Measurements from ENCODE around the gene ZNG1F. TPM values are rescaled to one million over a fixed set of nuclear protein-coding genes. Genes with fewer than 3 reads are reported as not detected.
"Not testable (repeated sequence)": the region's sequence is repeated elsewhere in the genome, so short reads cannot be mapped to it uniquely, and the experiment has no call there.

Gene ZNG1F
- total RNA-seq, 2 donors from 2014 or later: 8.2 to 15.2 TPM

- not testable (repeated sequence) for H3K27me3 Mint-ChIP-seq (ENCODE audit: low read depth); H3K4me3 Mint-ChIP-seq; H3K36me3 Mint-ChIP-seq (ENCODE audit: insufficient read depth in 2 of 2); H3K27ac Mint-ChIP-seq; H3K4me1 Mint-ChIP-seq (ENCODE audit: low read depth); ATAC-seq (replicated peaks in 1 of 2); DNase-seq; H3K9me3 Mint-ChIP-seq
These were observed 78.2 kb downstream of the ZNG1F start for GRCh38 chr9:41110913-41111312.

GRCh38 chr9:41109253-41109652 lies 79.9 kb downstream of the ZNG1F start:
- H3K4me1 Mint-ChIP-seq (ENCODE audit: low read depth); H3K27ac Mint-ChIP-seq; H3K9me3 Mint-ChIP-seq; H3K4me3 Mint-ChIP-seq; H3K36me3 Mint-ChIP-seq (ENCODE audit: insufficient read depth in 2 of 2); H3K27me3 Mint-ChIP-seq (ENCODE audit: low read depth); DNase-seq: not testable (repeated sequence)
- ATAC-seq (replicated peaks in 1 of 2): peak; percentile 33 to 61

- H3K4me3 Mint-ChIP-seq, DNase-seq: not testable (repeated sequence)
- peak in 1 of 2 donors; percentile 39 for ATAC-seq (replicated peaks in 1 of 2)
These were observed 80.3 kb downstream of the ZNG1F start for GRCh38 chr9:41108816-41109215.

GRCh38 chr9:41106472-41107116 lies 82.5 kb downstream of the ZNG1F start:
- H3K9me3 Mint-ChIP-seq; H3K4me3 Mint-ChIP-seq; H3K4me1 Mint-ChIP-seq (ENCODE audit: low read depth); H3K27me3 Mint-ChIP-seq (ENCODE audit: low read depth); H3K27ac Mint-ChIP-seq; DNase-seq; H3K36me3 Mint-ChIP-seq (ENCODE audit: insufficient read depth in 2 of 2); ATAC-seq (replicated peaks in 1 of 2): not testable (repeated sequence)

More at GRCh38 chr9:41108816-41109215, 80.3 kb downstream of the ZNG1F start:
- not testable (repeated sequence) for H3K4me1 Mint-ChIP-seq (ENCODE audit: low read depth); H3K27ac Mint-ChIP-seq; H3K27me3 Mint-ChIP-seq (ENCODE audit: low read depth); H3K36me3 Mint-ChIP-seq (ENCODE audit: insufficient read depth in 2 of 2); H3K9me3 Mint-ChIP-seq

- H3K36me3 Mint-ChIP-seq (ENCODE audit: insufficient read depth in 2 of 2); H3K4me1 Mint-ChIP-seq (ENCODE audit: low read depth); DNase-seq; ATAC-seq (replicated peaks in 1 of 2); H3K27me3 Mint-ChIP-seq (ENCODE audit: low read depth); H3K4me3 Mint-ChIP-seq; H3K27ac Mint-ChIP-seq; H3K9me3 Mint-ChIP-seq: not testable (repeated sequence)
These were observed 83.4 kb downstream of the ZNG1F start for GRCh38 chr9:41105557-41106253.

- not testable (repeated sequence) for ATAC-seq (replicated peaks in 1 of 2); H3K4me1 Mint-ChIP-seq (ENCODE audit: low read depth); H3K4me3 Mint-ChIP-seq; H3K27ac Mint-ChIP-seq; H3K36me3 Mint-ChIP-seq (ENCODE audit: insufficient read depth in 2 of 2); DNase-seq; H3K9me3 Mint-ChIP-seq; H3K27me3 Mint-ChIP-seq (ENCODE audit: low read depth)
These were observed 84.6 kb downstream of the ZNG1F start for GRCh38 chr9:41104542-41104941.

GRCh38 chr9:41100508-41100907 lies 88.6 kb downstream of the ZNG1F start:
- H3K36me3 Mint-ChIP-seq (ENCODE audit: insufficient read depth in 2 of 2); DNase-seq; H3K4me3 Mint-ChIP-seq; ATAC-seq (replicated peaks in 1 of 2); H3K4me1 Mint-ChIP-seq (ENCODE audit: low read depth); H3K27me3 Mint-ChIP-seq (ENCODE audit: low read depth); H3K27ac Mint-ChIP-seq; H3K9me3 Mint-ChIP-seq: not testable (repeated sequence)

- not testable (repeated sequence) for H3K9me3 Mint-ChIP-seq
- peak; percentile 64 to 91 for ATAC-seq (replicated peaks in 1 of 2)
These were observed 90.4 kb downstream of the ZNG1F start for GRCh38 chr9:41098759-41099158.

GRCh38 chr9:41095060-41095459 lies 94.1 kb downstream of the ZNG1F start:
- not testable (repeated sequence) for DNase-seq; H3K27ac Mint-ChIP-seq; H3K27me3 Mint-ChIP-seq (ENCODE audit: low read depth); H3K9me3 Mint-ChIP-seq; H3K4me3 Mint-ChIP-seq; H3K4me1 Mint-ChIP-seq (ENCODE audit: low read depth); H3K36me3 Mint-ChIP-seq (ENCODE audit: insufficient read depth in 2 of 2)
- ATAC-seq (replicated peaks in 1 of 2): peak in 1 of 2 donors; percentile 47

More at GRCh38 chr9:41098759-41099158, 90.4 kb downstream of the ZNG1F start:
- not testable (repeated sequence) for H3K27ac Mint-ChIP-seq; DNase-seq; H3K27me3 Mint-ChIP-seq (ENCODE audit: low read depth); H3K4me3 Mint-ChIP-seq; H3K4me1 Mint-ChIP-seq (ENCODE audit: low read depth); H3K36me3 Mint-ChIP-seq (ENCODE audit: insufficient read depth in 2 of 2)

GRCh38 chr9:41094010-41094773 lies 94.9 kb downstream of the ZNG1F start:
- not testable (repeated sequence) for DNase-seq; ATAC-seq (replicated peaks in 1 of 2); H3K27ac Mint-ChIP-seq; H3K4me1 Mint-ChIP-seq (ENCODE audit: low read depth); H3K9me3 Mint-ChIP-seq; H3K36me3 Mint-ChIP-seq (ENCODE audit: insufficient read depth in 2 of 2); H3K4me3 Mint-ChIP-seq; H3K27me3 Mint-ChIP-seq (ENCODE audit: low read depth)

- H3K27me3 Mint-ChIP-seq (ENCODE audit: low read depth): peaks cover 20% of the 10 kb centered on the region
- H3K9me3 Mint-ChIP-seq; H3K4me1 Mint-ChIP-seq (ENCODE audit: low read depth); H3K4me3 Mint-ChIP-seq; ATAC-seq (replicated peaks in 1 of 2); H3K27ac Mint-ChIP-seq; DNase-seq; H3K36me3 Mint-ChIP-seq (ENCODE audit: insufficient read depth in 2 of 2): not testable (repeated sequence)
These were observed 98.2 kb downstream of the ZNG1F start for GRCh38 chr9:41090922-41091321.

- not testable (repeated sequence) for ATAC-seq (replicated peaks in 1 of 2); H3K27ac Mint-ChIP-seq; H3K4me3 Mint-ChIP-seq; H3K9me3 Mint-ChIP-seq; H3K4me1 Mint-ChIP-seq (ENCODE audit: low read depth); H3K36me3 Mint-ChIP-seq (ENCODE audit: insufficient read depth in 2 of 2); DNase-seq
- H3K27me3 Mint-ChIP-seq (ENCODE audit: low read depth): peaks cover 21% of the 10 kb centered on the region
These were observed 98.7 kb downstream of the ZNG1F start for GRCh38 chr9:41090386-41090785.

GRCh38 chr9:41088450-41089059 lies 100.6 kb downstream of the ZNG1F start:
- H3K36me3 Mint-ChIP-seq (ENCODE audit: insufficient read depth in 2 of 2); H3K27ac Mint-ChIP-seq; H3K4me1 Mint-ChIP-seq (ENCODE audit: low read depth); DNase-seq; H3K9me3 Mint-ChIP-seq; H3K4me3 Mint-ChIP-seq: not testable (repeated sequence)
- H3K27me3 Mint-ChIP-seq (ENCODE audit: low read depth): peaks cover 21% of the 10 kb centered on the region
- ATAC-seq (replicated peaks in 1 of 2): peak; percentile 65 to 78
